Stimulated activated CD8-positive, alpha-beta memory T cell treated with anti-CD3 and anti-CD28 coated beads, Interleukin-7, amount 100 ng/mL, for 24 hours (primary cell): ENCODE measurements around the gene ZNRF3.
"Not testable (repeated sequence)": the region's sequence is repeated elsewhere in the genome, so short reads cannot be mapped to it uniquely, and the experiment has no call there.

Experiments
- DNase-seq: peaks from one replicate; pipeline ENCODE4 v3.0.0-alpha.2; 2020; ENCODE audit warnings: low read depth

The ZNRF3 gene

GRCh38 chr22:28985581-28986290 is 102.4 kb downstream of the ZNRF3 start:
- DNase-seq: no peak

GRCh38 chr22:28986366-28986765 is 103.0 kb downstream of the ZNRF3 start:
- DNase-seq: no peak

GRCh38 chr22:28988457-28988856 is 105.1 kb downstream of the ZNRF3 start:
- no peak for DNase-seq

DNA sequence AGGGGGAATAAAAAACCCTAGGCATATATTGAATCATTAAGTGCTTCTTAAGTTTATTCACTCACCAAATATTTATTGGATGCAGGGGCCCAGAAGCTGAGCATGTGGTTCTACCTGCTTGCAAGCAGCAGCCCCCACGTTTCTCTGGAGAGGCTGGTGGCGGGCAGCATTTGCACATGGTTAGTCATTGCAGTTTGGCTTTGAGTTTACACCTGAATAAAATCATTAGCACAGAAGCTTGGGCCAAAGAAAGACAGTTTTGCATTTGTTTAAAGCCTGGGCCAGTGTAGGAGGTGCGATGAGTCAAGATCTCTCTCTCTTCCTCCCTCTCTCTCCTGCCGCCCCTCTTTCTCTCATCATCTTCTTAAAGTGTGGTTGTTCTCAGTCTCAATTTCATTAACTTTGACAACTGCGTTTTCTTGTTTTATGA is 105.7 kb downstream of the ZNRF3 start:
- DNase-seq: no peak

- DNase-seq: no peak
Measured at GRCh38 chr22:28989484-28989883, 106.1 kb downstream of the ZNRF3 start.

DNA sequence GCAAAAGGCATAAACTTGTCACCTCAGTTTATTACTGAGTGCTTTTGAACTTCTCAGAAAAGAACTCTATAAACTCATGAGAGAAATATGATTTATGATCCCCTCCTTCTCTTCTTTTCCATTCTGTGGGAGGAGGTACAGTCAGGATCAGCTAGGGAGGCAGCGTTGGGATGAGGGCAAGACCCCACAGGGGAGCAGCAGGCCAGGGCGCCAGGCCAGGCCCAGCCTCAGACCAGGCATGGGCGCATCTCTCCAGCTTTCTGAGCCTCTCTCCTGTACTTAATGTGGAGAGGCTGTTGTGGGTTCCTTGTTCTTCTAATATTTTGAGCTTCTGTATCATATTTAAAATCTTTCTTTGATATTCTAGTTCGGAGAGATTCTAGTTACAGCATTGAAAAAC is 106.5 kb downstream of the ZNRF3 start:
- DNase-seq: no peak

DNA sequence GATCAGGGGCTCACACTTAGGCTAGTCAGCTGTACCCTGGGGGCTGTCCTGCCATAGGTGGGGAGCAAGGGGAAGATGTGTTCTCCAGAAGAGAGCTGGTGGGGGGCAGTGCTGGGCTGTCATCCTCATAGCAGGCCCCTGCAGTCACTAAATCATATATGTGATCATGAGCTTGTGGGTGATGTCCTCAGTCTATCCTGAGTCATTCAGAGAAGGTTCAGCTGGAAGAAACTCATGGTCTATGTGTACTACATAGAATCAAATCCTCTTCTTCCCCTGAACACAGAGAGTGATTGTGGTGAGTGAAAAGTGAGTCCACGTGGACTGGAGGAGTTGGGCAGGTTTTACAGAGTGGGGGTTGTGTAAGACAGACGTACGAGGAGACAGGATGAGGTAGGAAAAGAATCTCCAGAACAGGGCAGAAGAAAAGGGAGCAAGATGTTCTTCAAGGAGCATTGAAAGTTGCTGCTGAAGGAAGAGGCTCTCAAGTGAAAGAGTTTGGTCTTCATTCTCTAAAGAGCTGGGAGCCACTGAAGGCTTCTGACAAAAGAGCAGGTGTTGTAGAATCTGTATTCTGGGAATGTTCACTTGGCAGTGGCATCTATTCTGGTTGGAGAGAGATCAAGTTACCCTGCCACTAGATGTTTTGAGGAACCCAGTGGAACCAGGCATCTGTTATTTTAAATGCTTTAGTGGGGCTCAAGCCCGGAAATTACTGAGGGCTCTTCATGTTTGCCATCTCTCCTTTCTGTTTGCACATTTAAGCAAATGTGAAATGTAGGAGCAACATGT is 109.4 kb downstream of the ZNRF3 start:
- DNase-seq: no peak

- DNase-seq: no peak
Measured at GRCh38 chr22:28994522-28994921, 111.2 kb downstream of the ZNRF3 start.

- DNase-seq: no peak
Measured at GRCh38 chr22:28995551-28995950, 112.2 kb downstream of the ZNRF3 start.

DNA sequence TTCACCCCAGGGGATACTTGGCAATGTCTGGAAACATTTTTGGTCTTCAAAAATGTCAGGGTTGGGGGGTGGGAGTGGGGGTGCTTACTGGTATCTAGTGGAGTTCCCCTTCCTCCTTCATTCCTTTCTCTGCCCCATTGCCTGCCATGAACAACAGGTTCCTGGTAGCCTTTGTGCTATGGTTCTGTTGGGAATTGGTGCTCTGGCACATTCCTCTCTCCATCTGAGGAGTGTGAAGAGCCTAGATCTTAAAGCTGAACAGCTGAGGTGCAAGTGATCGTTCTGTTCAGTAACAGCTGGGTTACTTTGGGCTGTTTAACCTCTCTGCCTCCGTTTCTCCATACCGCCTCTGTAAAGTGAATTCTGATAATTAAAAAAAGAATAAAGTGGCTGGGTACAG is 114.0 kb downstream of the ZNRF3 start:
- no peak for DNase-seq

- DNase-seq: no peak
Measured at GRCh38 chr22:28998681-28999080, 115.3 kb downstream of the ZNRF3 start.

DNA sequence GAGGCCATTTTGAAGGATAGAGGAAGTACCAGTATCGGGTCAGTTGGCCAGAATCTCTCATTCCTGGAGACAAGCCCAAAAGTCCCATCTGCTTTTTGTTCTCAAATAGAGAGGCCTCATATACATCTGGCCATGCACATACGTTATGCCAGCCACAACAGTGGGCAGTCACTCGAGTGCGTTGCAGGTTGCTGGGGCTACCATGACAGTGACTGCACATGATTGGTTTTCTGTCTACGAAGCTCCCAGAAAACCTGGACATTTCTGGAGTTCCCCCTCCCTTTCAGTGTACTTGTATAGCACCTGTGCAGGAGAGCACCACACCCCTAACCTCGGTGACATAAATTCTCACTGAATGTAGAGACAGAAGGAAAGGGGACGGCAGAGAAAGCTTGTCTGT is 116.1 kb downstream of the ZNRF3 start:
- no peak for DNase-seq

DNA sequence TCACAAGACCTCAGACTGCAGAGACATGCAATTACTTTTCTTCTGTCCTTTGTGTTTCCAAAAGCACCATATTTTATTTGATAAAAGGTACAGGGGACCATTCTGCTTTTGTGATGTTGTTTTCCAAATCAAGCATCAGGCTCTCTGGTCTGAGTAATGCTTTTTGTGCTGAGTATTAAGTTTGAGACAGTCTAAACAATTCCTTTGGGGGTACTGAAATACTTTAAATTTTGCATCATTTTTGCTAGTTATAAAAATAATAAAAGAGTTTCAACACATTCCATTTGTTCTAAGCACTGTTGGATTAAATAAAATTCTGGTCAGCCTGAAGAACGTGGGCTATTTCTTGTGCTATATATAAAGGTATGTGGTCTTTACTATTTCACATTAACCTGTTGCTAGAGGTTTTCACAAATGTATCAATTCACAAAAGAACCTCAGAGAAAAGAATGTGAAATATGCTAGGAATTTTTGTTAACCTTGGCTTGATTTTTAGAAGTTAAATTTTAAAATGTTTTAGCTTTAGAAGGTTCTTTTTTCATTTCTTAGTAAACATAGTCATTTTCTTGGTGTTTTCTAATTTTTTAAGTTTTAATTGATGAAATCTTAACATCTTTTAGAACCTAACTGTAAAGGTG is 116.7 kb downstream of the ZNRF3 start:
- DNase-seq: no peak

DNA sequence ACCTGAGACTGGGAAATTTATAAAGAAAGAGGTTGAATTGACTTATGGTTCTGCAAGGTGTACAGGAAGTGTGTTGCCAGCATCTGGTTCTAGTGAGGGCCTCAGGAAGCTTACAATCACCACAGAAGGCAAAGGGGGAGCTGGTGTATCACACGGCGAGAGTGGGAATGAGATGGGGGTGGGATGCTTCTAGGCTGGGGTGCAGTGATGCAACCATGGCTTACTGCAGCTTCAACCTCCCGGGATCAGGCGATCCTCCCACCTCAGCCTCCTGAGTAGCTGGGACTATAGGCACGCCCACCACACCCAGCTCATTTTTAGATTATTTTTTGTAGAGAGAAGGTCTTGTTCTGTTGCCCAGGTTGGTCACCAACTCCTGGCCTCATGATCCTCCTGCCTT is 117.3 kb downstream of the ZNRF3 start:
- DNase-seq: no peak

GRCh38 chr22:29002603-29003002 is 119.2 kb downstream of the ZNRF3 start:
- no peak for DNase-seq

DNA sequence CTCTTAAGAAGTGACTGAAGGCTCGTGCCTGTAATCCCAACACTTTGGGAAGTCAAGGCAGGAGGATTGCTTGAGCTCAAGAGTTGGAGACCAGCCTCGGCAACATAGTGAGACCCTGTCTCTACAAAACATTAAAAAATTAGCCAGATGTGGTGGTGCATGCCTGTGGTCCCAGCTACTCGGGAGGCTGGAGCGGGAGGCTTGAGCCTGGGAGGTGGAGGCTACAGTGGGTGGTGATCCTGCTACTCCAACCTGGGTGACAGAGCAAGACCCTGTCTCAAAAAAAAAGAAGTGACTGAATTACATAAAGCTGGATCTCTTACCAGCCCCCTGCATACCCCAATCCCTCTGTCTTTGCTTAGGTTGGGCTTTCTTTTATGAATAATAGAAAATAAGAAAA is 120.2 kb downstream of the ZNRF3 start:
- DNase-seq: no peak

GRCh38 chr22:29003975-29004646 is 120.7 kb downstream of the ZNRF3 start:
- DNase-seq: no peak

GRCh38 chr22:29004647-29005371 is 121.4 kb downstream of the ZNRF3 start:
- no peak for DNase-seq

GRCh38 chr22:29005754-29006153 is 122.4 kb downstream of the ZNRF3 start:
- DNase-seq: not testable (repeated sequence)

GRCh38 chr22:29006346-29006745 is 123.0 kb downstream of the ZNRF3 start:
- no peak for DNase-seq

- DNase-seq: no peak
Measured at GRCh38 chr22:29009148-29009547, 125.8 kb downstream of the ZNRF3 start.
